Measurements from ENCODE around the gene INPP1.

The INPP1 gene

GRCh38 chr2:190361572-190361971, 18.2 kb downstream of the INPP1 start:
- DNase-seq (ENCODE audit: low read depth, low spot score): no peak

- no peak for DNase-seq (ENCODE audit: low read depth, low spot score)
Measured at GRCh38 chr2:190362894-190363293, 19.5 kb downstream of the INPP1 start.

- DNase-seq (ENCODE audit: low read depth, low spot score): no peak
Measured at GRCh38 chr2:190365499-190366204, 22.3 kb downstream of the INPP1 start.

GRCh38 chr2:190366248-190366753, 22.9 kb downstream of the INPP1 start:
- DNase-seq (ENCODE audit: low read depth, low spot score): no peak

GRCh38 chr2:190367091-190367490, 23.7 kb downstream of the INPP1 start:
- no peak for DNase-seq (ENCODE audit: low read depth, low spot score)

- no peak for DNase-seq (ENCODE audit: low read depth, low spot score)
Measured at GRCh38 chr2:190369635-190370034, 26.2 kb downstream of the INPP1 start.

GRCh38 chr2:190376083-190376482, 32.7 kb downstream of the INPP1 start:
- no peak for DNase-seq (ENCODE audit: low read depth, low spot score)

- no peak for DNase-seq (ENCODE audit: low read depth, low spot score)
Measured at GRCh38 chr2:190376591-190377245, 33.3 kb downstream of the INPP1 start.

GRCh38 chr2:190378880-190379237, 35.5 kb downstream of the INPP1 start:
- DNase-seq (ENCODE audit: low read depth, low spot score): no peak

GRCh38 chr2:190379249-190379964, 36.0 kb downstream of the INPP1 start:
- no peak for DNase-seq (ENCODE audit: low read depth, low spot score)

- no peak for DNase-seq (ENCODE audit: low read depth, low spot score)
Measured at GRCh38 chr2:190380962-190381412, 37.6 kb downstream of the INPP1 start.

GRCh38 chr2:190382851-190383250, 39.5 kb downstream of the INPP1 start:
- DNase-seq (ENCODE audit: low read depth, low spot score): peak; percentile 12

- DNase-seq (ENCODE audit: low read depth, low spot score): no peak
Measured at GRCh38 chr2:190387422-190387821, 44.0 kb downstream of the INPP1 start.

GRCh38 chr2:190396271-190396670, 52.9 kb downstream of the INPP1 start:
- no peak for DNase-seq (ENCODE audit: low read depth, low spot score)

- no peak for DNase-seq (ENCODE audit: low read depth, low spot score)
Measured at GRCh38 chr2:190402986-190403603, 59.7 kb downstream of the INPP1 start.

- DNase-seq (ENCODE audit: low read depth, low spot score): no peak
Measured at GRCh38 chr2:190404487-190404886, 61.1 kb downstream of the INPP1 start.

- no peak for DNase-seq (ENCODE audit: low read depth, low spot score)
Measured at GRCh38 chr2:190405070-190405469, 61.7 kb downstream of the INPP1 start.

GRCh38 chr2:190405995-190406394, 62.6 kb downstream of the INPP1 start:
- DNase-seq (ENCODE audit: low read depth, low spot score): no peak

- no peak for DNase-seq (ENCODE audit: low read depth, low spot score)
Measured at GRCh38 chr2:190406805-190407204, 63.4 kb downstream of the INPP1 start.

GRCh38 chr2:190407246-190407661, 63.9 kb downstream of the INPP1 start:
- DNase-seq (ENCODE audit: low read depth, low spot score): no peak

- DNase-seq (ENCODE audit: low read depth, low spot score): no peak
Measured at GRCh38 chr2:190407662-190408537, 64.5 kb downstream of the INPP1 start, which contains the start of gene MFSD6. Gene MFSD6, plus strand, starts transcription at chr2:190408355. Its CDS starts 27,675 bp downstream, at chr2:190436030.

All from smooth muscle cell of the brain vasculature (primary cell).